ENCODE results near the gene CSRNP3.

The CSRNP3 gene

GRCh38 chr2:165634855-165635254 is 165.4 kb downstream of the CSRNP3 start (continued):
- TF ChIP-seq ZNF558 (tag by site-specific recombination; IDR thresholded peaks at IDR 0.05) (no peak), ZNF785 (tag by site-specific recombination; IDR thresholded peaks at IDR 0.05) (no peak), GFI1B (tag by site-specific recombination; IDR thresholded peaks at IDR 0.05) (no peak), ZBTB48 (tag by site-specific recombination; IDR thresholded peaks at IDR 0.05) (no peak), BCL11A (tag by site-specific recombination; IDR thresholded peaks at IDR 0.05; ENCODE audit: low read depth) (no peak), ZNF335 (tag by site-specific recombination; conservative IDR thresholded peaks at IDR 0.05) (0 out of 2 replicates have a peak, but pooled peaks have one; percentile 29), ZNF677 (tag by site-specific recombination; IDR thresholded peaks at IDR 0.05) (no peak), ZBTB49 (tag by site-specific recombination; IDR thresholded peaks at IDR 0.05; ENCODE audit: low read depth) (no peak), ZNF2 (tag by site-specific recombination; IDR thresholded peaks at IDR 0.05) (no peak), ZNF354C (tag by site-specific recombination; IDR thresholded peaks at IDR 0.05; ENCODE audit: borderline replicate concordance, low read depth) (no peak), ZNF571 (tag by site-specific recombination; IDR thresholded peaks at IDR 0.05) (no peak), ZNF701 (tag by site-specific recombination; IDR thresholded peaks at IDR 0.05) (no peak), ZNF548 (tag by site-specific recombination; IDR thresholded peaks at IDR 0.05) (no peak), ZNF223 (tag by site-specific recombination; IDR thresholded peaks at IDR 0.05) (no peak), TSHZ1 (tag by site-specific recombination; IDR thresholded peaks at IDR 0.05; ENCODE audit: borderline replicate concordance) (no peak), ZBTB17 (tag by site-specific recombination; IDR thresholded peaks at IDR 0.05) (peak; percentile 56), ZIC2 (tag by site-specific recombination; IDR thresholded peaks at IDR 0.05) (peak; percentile 93), ZFP3 (tag by site-specific recombination; IDR thresholded peaks at IDR 0.05; ENCODE audit: low read depth) (no peak), KLF8 (tag by site-specific recombination; IDR thresholded peaks at IDR 0.05) (no peak), ZNF514 (tag by site-specific recombination; IDR thresholded peaks at IDR 0.05) (no peak), MYNN (tag by site-specific recombination; IDR thresholded peaks at IDR 0.05; ENCODE audit: borderline replicate concordance) (no peak), ZNF426 (tag by site-specific recombination; IDR thresholded peaks at IDR 0.05) (no peak), ZBTB26 (tag by site-specific recombination; optimal IDR thresholded peaks at IDR 0.05) (no peak), ZNF692 (tag by site-specific recombination; IDR thresholded peaks at IDR 0.05) (no peak), ZNF645 (tag by site-specific recombination; IDR thresholded peaks at IDR 0.05) (no peak), ZNF580 (tag by site-specific recombination; IDR thresholded peaks at IDR 0.05) (no peak), BCL6B (tag by site-specific recombination; IDR thresholded peaks at IDR 0.05) (no peak), KLF17 (tag by site-specific recombination; IDR thresholded peaks at IDR 0.05) (no peak), OSR2 (tag by site-specific recombination; IDR thresholded peaks at IDR 0.05) (no peak)
